ENCODE results near the gene PHF14. TPM values are rescaled to one million over a fixed set of nuclear protein-coding genes. Genes with fewer than 3 reads are reported as not detected.
A peak's percentile ranks its signal among the peaks of the same experiment; 100 is the strongest.

PHF14 gene
- total RNA-seq (2014; rRNA removed; shearing (Covaris generic)): 69.1 and 72.0 TPM in 2 replicates
- 87.9 and 88.7 TPM in 2 replicates for polyA plus RNA-seq (2016; fragmentation: Nextera tagmentation; extraction: Ambion mirVana)
- long read RNA-seq, partial matches to known transcripts: 24 of 27 reads
- long read RNA-seq, other reads (novel, unspliced or antisense): 2 of 27 reads

GRCh38 chr7:10973061-10973941 lies at the start of gene PHF14:
Gene PHF14, plus strand, starts transcription at chr7:10973872. Its CDS starts 452 bp downstream, at chr7:10974324.
- DNase-seq (ENCODE audit: low spot score) (peak; percentile 98), ATAC-seq (peak; percentile 97)
- H3K4me2 ChIP-seq: peak within 1 kb of the TSS; percentile 88
- H3K4me3 ChIP-seq: peak within 1 kb of the TSS; percentile 87
- H3K9me2 ChIP-seq (ENCODE audit: insufficient read depth): no peaks in the 10 kb centered on the region
- peak within 1 kb of the TSS; percentile 70; the same call in 1 of the 2 replicates for H2AFZ ChIP-seq
- no peaks in the 10 kb centered on the region for H3K36me3 ChIP-seq (ENCODE audit: insufficient read depth)
- H3K27ac Mint-ChIP-seq: peak within 1 kb of the TSS; percentile 99
- H3K27me3 ChIP-seq (ENCODE audit: insufficient read depth): no peaks in the 10 kb centered on the region
- peaks cover 7% of the 10 kb centered on the region for H3K27me3 Mint-ChIP-seq (ENCODE audit: insufficient read depth, low read depth, poor library complexity)
- peaks cover 14% of the 10 kb centered on the region; the same call in 2 of the 3 replicates for H3K36me3 Mint-ChIP-seq (ENCODE audit: low read depth)
- H3K79me2 ChIP-seq (replicated peaks; ENCODE audit: insufficient read depth): peaks cover 39% of the 10 kb centered on the region
- peak within 1 kb of the TSS; percentile 94 for H3K4me3 Mint-ChIP-seq
- H3K4me1 Mint-ChIP-seq: peaks cover 32% of the 10 kb centered on the region
- H3F3A ChIP-seq (replicated peaks; ENCODE audit: low read depth): no peaks in the 10 kb centered on the region
- H3K27ac ChIP-seq (ENCODE audit: low read depth): peak within 1 kb of the TSS; percentile 98
- H3K4me1 ChIP-seq (ENCODE audit: insufficient read depth): peaks cover 25% of the 10 kb centered on the region
- no peaks in the 10 kb centered on the region for H3K9me3 Mint-ChIP-seq
- TF ChIP-seq EZH2phosphoT487 (IDR thresholded peaks at IDR 0.05; ENCODE audit: unreplicated experiment) (no peak), POLR2AphosphoS5 (IDR thresholded peaks at IDR 0.05; ENCODE audit: low read depth) (peak; percentile 63)
- no peaks in the 10 kb centered on the region for H4K20me1 ChIP-seq (replicated peaks; ENCODE audit: insufficient read depth)

- Mint-ChIP-seq H3K4me1 (peaks cover 12% of the 10 kb centered on the region), H3K36me3 (ENCODE audit: low read depth) (no peaks in the 10 kb centered on the region; the same call in 2 of the 3 replicates), H3K27me3 (ENCODE audit: insufficient read depth, low read depth, poor library complexity) (peaks cover 5% of the 10 kb centered on the region), H3K9me3 (no peaks in the 10 kb centered on the region; the same call in 2 of the 3 replicates), H3K4me3 (no peak overlapping the region), H3K27ac (no peak overlapping the region)
- DNase-seq (ENCODE audit: low spot score): no peak
- Histone ChIP-seq H3F3A (replicated peaks; ENCODE audit: low read depth) (no peaks in the 10 kb centered on the region), H3K36me3 (ENCODE audit: insufficient read depth) (no peaks in the 10 kb centered on the region), H3K27ac (ENCODE audit: low read depth) (no peak overlapping the region), H3K4me2 (no peak overlapping the region), H3K79me2 (replicated peaks; ENCODE audit: insufficient read depth) (no peaks in the 10 kb centered on the region), H2AFZ (no peak overlapping the region), H4K20me1 (replicated peaks; ENCODE audit: insufficient read depth) (no peaks in the 10 kb centered on the region), H3K27me3 (ENCODE audit: insufficient read depth) (no peaks in the 10 kb centered on the region), H3K9me2 (ENCODE audit: insufficient read depth) (no peaks in the 10 kb centered on the region), H3K4me3 (no peak overlapping the region), H3K4me1 (ENCODE audit: insufficient read depth) (peaks cover 6% of the 10 kb centered on the region; the same call in 1 of the 2 replicates)
- ATAC-seq: no peak
- TF ChIP-seq REST (IDR thresholded peaks at IDR 0.05; ENCODE audit: unreplicated experiment) (no peak), POLR2AphosphoS5 (IDR thresholded peaks at IDR 0.05; ENCODE audit: low read depth) (no peak), CREB1 (CRISPR knock-in tag; IDR thresholded peaks at IDR 0.05; ENCODE audit: low read depth) (no peak), NANOG (IDR thresholded peaks at IDR 0.05; ENCODE audit: borderline replicate concordance) (no peak), ZNF462 (CRISPR knock-in tag; IDR thresholded peaks at IDR 0.05) (no peak), EZH2 (IDR thresholded peaks at IDR 0.05; ENCODE audit: low read depth, unreplicated experiment) (no peak), ZNF331 (CRISPR knock-in tag; IDR thresholded peaks at IDR 0.05; ENCODE audit: low read depth) (no peak), JUNB (IDR thresholded peaks at IDR 0.05; ENCODE audit: unreplicated experiment) (no peak), ZNF114 (CRISPR knock-in tag; IDR thresholded peaks at IDR 0.05) (no peak)
Observed at GRCh38 chr7:10924370-10924769, 49.3 kb upstream of the PHF14 start.
